GM21381 (cell line): Measurements from ENCODE around the gene EPB41L1.

ENCODE experiments used
- ATAC-seq: cut with Tn5 transposase; IDR thresholded peaks from one replicate; pipeline ENCODE4 v1.9.1; 2021; ENCODE audit warnings: mild to moderate bottlenecking, moderate library complexity; ENCODE audit not compliant: unreplicated experiment

The EPB41L1 gene

DNA sequence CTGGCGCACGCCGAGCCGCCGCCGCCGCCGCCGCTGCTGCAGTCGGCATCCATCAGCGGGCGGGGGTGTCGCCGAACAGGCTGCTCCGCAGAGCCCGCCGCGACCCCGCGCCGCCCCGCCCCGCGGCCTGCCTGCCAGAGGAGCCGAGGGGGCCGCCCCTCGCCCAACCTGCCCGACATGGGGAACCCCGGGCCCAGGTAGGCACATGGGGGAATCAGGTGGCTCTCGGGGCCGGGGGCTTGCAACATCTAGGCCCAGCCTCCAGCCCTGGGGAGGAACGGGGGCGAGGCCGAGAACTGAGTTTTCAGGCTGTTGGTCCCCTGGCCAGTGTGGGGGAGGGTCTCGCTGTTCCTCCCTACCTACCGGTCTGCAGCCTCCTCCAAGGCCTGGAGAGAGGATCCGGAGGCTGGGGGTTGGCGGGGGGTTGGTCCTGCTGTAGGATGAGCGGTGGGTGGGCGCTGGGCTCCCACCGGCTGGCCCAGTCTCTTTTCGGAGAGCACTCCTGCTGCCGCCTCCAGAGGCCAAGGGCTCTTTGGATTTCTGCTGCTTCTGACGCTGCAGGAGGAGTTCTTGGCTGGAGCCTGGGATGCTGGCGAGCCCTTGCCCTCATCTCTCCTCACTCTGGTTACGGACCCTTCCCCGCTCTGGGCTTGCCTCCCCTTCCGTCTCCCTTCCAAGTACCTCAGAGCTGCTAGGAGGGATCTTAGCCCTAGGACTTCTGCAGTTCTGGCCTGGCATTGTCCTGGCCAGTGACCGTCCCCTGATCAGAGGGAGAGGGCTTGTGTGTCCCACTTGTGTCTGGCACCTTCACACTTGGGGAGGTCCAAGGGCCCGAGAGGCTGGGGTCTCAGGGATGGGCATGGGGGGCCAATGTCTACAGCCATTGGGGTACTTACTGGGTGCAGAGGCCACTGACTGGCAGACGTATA lies at the start of gene EPB41L1:
Gene EPB41L1 (plus strand): TSS at position 41 of the 929 bp plus-strand sequence. CDS start 19,038 bp downstream, outside the sequence.
- ATAC-seq: no peak

DNA sequence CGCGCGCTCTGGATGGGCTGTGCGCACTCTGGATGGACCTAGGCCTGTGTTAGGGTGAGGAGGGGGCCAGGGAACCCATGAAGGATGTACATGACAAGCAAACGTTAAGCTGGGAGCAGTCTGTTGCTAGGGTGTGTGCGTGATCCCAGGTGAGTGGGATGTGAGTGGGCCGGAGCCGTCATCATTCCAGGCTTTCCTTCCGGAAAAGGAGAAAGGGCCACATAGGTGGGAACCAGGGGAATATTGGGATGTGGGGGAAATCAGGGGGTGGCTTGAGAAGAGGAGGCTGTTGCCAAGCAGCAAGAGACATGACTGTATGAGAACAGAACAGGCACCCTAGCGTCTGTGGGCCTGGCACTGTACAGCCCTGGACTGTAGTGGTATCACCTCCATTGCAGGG lies 49.7 kb upstream of the EPB41L1 start:
- ATAC-seq: no peak

DNA sequence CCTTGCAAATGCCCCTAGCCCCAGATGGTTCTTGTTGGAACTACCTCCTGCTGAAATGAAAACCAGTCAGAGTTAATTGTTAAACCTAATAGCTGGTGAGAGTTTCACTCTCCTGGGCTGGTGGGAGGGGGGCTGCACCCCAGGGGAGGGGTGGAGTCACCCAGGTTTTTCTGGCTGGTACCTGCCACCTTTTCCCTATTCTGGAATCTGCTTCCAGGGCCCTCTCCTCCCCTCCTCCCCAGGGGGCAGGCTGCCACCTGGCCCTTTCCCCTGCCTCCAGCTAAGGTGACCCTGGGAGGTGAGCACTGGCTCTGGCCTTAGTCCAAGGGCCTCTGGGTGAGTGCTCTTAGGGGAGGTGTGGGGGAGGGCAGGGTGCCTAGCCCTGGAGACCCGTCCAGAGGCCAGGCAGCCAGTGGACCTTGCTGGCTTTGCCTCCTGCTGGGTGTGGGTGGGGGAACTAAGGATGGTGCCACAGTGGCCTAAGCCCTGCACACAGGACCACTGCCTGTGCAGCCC lies 48.8 kb upstream of the EPB41L1 start:
- no peak for ATAC-seq

DNA sequence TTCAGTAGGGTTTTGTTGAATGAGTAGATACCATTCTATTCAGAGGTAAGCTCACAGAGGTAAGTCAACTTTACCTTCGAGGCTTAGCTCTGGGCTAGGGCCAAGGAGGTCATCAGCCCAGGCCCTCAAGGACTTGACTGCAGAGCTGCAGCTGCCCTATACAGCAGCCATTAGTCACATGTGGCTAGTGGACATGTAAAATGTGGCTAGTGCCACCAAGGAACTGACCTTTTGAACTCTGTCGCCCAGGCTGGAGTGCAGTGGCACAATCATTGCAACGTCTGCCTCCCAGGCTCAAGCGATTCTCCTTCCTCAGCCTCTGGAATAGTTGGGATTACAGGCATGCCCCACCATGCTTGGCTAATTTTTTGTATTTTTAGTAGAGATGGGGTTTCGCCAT lies 47.9 kb upstream of the EPB41L1 start:
- no peak for ATAC-seq

DNA sequence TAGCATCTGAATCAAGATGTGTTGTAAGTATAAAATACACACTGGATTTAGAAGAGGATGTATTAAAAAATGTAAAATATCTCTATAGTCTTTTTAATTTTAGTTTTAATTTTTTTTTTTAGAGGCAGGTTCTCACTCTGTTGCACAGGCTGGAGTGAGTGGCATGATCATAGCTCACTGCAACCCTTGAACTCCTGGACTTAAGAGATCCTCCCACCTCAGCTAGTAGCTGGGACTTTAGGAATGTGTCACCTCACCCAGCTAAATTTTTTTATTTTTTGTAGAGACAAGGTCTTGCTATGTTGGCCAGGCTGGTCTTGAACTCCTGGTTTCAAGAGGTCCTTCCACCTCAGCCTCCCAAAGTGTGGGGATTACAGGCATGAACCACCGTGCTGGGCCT lies 46.7 kb upstream of the EPB41L1 start:
- ATAC-seq: no peak

DNA sequence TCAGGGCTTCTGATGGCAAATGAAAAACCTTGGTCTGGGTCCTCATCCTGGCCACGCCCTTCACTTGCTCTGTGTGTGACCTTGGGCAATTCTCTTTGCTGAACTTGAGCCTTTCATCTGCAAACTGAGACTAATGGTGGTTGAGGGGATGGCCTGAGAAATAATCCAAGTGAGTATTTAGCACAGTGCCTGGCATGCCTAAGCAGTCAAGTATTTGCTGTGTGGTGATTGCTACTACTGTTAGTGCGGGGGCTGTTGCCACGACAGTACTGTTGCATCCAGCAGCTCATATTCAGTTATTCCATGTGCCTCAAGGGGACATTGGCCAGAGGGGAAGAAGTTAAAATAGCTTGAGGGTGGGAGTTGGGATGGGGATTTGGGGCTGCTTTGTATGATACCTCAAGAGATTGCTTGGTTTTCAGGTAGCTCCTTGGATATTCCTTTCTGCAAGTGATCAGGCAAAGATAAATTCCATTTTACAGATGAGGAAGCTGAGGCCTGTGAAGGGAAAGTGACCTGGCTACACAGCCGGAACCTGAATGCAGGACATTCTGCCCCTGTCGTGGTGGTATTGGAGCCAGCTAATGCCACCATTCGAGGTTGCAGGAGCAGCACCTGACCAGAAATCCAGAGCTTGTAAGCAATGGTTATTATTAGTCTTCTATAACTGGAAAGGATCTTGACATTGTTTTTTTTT lies 45.1 kb upstream of the EPB41L1 start:
- no peak for ATAC-seq

DNA sequence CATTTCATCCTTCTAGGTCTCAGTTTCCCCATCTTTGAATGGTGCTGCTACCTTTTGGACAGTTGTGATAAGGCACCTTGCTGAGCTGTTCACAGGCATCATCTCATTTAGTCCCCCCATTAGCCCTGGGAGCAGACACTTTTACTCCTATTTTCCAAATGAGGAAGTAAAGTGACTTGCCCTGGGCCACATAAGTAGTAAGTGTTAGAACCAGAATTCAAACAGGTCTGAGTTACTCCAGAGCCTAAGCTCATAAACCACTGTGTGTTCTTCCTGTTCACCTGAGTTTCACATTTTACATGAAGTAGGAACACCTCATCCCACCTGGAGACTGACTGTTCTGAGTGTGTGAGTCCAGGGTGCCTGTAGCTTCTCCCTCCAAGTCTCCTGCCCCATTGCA lies 43.5 kb upstream of the EPB41L1 start:
- no peak for ATAC-seq

DNA sequence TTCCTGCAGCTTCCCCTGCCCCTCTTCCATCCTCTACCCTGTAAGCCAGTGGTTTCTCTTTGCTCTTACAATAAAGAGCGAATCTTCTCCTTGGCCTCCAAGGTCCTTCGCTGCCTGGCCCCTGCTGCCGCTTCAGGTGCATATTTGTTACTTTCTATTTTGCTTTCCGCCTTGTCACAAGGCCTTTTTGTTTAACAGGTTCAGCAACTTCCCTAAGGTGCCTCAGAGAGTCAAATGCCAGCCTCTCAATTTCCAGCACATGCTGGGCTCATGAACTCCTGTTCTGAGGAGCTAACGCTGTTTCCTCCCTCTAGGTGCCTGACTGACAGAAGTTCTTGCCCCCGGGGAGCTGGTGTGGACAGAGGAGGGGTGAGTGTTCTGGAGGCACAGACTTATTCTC lies 42.4 kb upstream of the EPB41L1 start:
- ATAC-seq: no peak

DNA sequence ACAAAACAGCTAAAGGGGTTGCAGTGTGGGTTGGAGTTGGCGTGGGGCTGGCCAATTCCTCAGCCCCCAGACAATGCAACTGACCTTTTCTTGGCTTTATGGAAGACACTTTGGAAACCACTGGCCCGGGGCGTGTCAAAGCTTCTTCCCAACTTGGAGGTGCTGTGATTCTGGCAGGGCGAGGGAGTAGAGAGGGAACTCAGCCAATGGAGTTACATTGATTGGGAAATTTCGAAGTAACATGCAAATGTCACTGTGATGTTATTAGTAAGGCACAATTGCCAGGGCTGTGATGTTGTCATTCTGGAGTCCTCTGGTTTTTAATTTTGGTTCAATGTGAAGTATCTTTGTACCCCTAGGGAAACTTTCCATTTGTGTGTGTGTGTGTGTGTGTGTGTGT lies 41.5 kb upstream of the EPB41L1 start:
- no peak for ATAC-seq

DNA sequence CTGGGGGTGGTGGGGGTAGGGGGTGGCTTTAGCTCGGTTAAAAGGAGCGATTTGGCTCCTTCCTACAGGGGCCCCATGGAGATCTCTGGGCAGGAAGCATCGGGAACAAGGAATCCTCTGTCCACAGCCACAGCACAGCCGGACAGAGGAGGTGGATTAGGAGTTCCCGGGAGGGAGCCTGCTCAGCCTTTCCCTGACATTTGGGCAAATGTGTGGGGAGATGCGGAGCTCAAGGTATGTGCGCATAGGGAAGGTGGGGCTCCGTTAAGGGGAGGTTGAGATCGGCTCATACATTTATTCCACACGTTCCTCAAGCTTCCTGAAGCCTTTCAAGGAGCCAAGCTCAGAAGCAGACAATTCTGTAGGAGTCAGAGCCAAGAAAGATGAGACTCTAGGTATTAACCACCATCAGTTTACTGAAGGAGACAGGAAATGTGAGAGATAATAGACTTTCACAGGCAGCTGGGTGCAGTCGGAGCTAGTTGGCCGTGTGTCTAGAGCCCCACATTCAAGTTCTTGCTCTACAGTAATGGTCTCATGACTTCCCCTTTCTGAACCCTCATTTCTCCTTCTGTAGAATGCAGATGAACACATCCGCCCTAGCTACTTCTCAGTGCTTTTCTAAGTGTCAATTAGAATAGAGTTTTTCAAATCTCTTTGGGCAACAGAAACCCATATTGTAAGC lies 40.8 kb upstream of the EPB41L1 start:
- ATAC-seq: no peak

DNA sequence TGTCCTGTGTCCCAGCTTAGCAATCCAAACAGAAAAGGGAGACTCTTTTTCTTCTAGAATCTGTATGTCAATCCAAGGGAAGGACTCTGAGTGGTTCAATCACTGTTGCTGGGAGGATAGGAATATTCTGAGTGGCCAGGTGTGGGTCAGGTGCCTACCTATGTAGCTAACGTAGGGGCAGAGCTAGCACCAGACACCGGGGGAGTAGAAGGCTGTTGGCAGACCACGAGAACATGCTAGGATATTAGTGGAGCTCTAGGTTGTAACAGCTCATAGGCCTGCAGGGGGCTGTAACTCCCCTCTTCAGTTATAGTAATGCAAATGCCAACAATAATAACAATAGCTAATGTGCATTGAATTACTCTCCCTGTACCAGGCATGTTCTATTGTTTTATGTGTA lies 39.8 kb upstream of the EPB41L1 start:
- ATAC-seq: no peak

DNA sequence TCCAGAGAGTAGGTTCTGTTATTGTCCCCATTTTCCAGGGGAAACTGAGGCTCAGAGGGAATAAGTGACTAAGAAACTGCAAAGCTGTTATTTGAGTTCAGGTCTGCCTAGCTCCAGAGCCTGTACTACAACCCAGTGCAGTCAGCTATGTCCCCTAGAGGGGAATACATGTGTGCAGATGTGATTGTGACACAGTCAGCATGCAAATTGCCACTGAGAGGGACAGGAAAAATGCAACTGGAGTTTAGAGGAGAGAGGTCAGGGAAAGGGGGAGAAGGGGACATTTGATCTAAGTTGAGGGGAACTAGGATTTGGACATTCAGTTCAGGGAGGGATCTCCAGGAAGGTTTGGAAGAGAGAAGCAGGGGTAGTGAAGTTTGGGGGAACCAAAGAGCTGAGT lies 38.6 kb upstream of the EPB41L1 start:
- no peak for ATAC-seq

DNA sequence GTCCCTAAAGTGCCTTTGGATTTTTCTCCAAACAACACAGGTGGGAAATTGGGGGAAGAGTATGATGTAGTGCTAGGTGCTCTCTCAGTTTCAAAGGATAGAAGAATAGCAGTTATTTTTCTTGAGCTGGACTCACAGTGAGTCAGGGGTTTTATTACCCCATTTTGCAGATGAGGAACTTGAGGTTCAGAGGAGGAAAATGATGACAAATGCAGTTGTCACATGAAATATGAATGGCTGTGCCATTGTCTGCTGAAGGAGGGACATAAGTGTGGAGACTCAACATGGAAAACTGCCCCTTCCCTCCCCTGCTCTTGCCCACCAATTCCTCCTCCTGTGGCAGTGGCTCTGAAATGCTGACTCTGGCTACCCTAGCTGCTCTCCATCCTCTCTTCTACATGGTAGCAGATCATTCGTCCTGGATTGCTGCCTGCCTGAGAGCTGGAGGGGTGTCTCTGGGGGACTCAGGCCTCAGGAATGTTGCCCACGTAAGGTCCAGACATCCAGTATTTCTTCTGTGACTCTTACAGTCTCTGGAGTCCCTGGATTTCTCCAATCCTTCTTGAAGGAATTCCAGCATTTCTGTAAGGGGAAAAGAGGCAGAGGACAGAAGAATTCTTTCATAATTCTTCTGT lies 37.6 kb upstream of the EPB41L1 start:
- no peak for ATAC-seq

DNA sequence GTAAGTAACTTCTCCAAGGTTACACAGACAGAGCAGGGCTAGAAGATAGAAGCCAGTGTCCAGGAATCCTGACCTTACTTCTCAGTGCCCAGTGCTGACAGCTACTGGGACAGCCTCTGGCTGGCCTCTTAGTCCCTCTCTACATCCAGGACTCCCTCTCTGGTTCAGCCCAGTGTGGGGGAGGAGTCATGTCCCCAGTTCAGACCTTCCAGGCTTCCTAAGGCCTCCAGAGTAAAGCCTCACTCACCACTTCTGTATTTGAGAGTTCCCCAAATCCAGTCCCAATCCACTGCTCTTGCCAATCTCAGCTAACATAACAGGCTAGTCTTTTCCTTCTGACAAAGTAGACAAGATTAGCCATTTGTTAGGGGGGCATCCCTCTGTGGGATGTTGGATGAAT lies 36.9 kb upstream of the EPB41L1 start:
- ATAC-seq: no peak

DNA sequence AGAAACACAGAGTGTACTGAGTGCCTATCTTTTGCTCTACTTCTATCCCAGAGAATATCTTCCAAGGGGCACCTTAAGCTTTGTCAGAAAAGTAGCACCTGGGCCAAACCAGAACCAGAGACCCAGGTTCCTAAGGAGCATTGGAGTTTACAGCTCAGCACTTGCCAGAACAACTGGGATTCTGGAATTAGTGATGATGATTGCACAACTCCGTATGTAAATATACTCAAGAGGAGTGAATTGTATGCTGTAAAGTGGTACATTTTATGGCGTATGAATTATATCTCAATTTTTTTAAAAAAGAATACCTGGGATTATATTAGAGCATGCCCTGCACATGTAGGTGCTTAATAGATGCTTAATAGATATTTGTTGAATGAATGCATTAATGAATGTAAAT lies 36.2 kb upstream of the EPB41L1 start:
- ATAC-seq: no peak

DNA sequence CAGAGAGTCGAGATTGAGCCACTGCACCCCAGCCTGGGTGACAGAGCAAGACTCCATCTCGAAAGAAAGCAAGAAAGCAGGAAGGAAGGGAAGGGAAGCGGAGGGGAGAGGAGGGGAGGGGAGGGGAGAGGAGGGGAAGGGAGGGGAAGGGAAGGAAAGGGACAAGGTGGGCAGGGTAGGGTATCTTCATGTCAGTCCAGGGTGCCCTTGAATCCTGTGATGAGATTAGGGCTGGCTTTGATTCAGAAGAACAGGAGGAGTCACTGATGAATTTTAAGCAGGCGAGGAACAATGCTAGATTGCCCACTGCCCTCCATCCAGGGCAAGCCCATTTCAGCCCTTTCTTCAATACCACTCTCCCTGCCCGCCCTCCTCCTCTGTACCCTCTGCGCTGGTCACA lies 35.0 kb upstream of the EPB41L1 start:
- no peak for ATAC-seq

DNA sequence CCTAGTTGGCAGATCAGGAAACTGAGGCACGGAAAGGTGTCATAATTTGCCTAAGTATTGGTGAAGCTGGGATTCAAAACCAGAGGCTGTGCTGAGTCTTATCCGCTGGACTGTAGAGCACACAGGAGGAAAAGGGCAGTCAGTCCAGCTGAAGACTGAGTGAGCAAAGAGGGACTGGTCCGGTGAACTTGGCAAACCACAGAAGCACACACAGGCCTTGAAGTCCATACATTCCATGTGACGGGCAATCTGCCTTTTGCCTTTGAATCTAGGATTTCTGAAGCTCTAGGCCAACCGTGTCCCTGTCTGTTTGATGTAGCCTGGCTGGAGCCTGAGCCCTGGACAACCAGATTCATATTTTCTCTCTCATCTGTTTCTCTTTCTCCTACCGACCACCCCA lies 34.3 kb upstream of the EPB41L1 start:
- ATAC-seq: no peak

DNA sequence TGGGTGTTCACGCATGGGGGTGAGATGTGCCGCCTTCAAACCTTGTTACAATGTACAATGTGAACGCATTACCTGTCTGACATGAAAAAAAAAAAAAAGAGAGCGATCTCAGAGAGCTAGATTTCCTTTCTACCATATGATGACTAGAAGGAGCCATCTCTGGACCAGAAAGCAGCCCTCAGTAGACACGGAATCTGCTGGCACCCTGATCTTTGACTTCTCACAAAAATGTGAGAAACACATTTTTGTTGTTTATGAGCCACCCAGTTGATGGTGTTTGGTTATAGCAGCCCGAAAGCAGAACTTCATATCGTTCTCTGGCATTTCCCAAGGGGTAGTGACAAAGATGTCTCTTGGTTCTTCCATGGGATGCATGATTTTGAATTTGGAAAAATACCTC lies 33.5 kb upstream of the EPB41L1 start:
- ATAC-seq: no peak

DNA sequence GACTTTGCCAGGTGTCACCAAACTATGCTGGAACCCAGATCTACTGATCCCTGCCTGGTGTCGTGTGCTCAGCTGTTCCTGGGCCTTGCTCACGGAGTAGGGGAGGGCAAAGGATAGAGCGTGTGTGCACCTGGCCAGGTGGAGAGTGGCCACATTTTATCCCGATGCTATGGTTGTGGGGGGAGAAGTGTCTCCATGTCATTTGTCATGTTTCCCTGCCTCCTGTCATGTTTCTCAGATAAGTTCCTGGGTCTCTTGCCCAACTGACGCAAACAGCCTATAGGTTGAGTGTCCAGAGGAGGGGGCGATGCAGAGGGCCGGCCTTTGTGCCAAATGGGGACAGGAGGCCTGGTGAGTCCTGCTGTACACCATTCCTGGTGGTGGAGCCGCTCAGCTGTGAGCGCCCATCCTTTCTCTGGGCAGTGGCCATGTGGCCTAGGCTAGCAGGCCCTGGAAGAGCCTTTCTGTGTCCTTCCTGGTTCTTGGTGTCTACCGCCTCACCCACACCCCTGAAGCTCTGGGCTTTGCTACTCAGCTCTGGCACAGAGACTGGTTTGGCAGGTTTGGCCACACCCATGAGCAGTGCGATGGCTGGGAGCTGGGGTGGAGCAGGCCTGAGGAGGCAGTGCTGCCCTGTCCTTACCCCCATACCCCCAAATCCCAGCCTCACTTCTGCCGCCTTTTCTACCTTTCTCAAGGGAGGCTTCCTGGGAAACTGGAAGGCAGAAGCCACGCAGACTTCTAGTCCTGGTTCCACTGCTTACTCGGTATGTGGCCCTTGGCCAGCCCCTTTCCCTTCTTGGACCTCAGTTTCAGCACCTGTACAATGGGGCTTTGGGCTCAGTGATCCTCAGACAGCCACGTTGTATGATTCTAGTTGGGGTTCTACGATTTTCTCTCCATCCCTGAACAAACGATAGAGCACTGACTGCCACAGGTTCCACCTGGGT lies 32.3 kb upstream of the EPB41L1 start:
- no peak for ATAC-seq

DNA sequence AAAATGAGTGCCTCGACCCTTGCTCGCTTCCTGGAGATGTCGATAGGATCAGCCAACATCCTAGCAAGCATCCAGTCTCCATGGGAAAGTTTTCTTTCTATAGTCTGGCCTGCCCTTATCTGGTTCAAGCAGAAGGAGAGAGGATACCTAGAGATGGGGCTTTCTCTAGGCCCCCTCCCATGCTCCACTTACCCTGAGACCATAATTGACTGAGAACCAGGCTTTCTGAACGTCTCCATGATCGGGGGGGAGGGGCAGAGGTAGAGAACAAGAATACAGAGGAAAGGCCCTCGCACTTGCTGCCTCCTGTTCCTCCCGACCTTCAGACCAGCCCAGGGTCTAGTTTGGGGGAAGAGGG lies 31.6 kb upstream of the EPB41L1 start:
- ATAC-seq: no peak
